HG03196 (cell line): Measurements from ENCODE around the gene OSTC.

Experiments
- ATAC-seq: cut with Tn5 transposase; IDR thresholded peaks from one replicate; pipeline ENCODE4 v1.9.1; 2021; ENCODE audit not compliant: unreplicated experiment

The OSTC gene

GRCh38 chr4:108644237-108644636, 6.2 kb upstream of the OSTC start:
- no peak for ATAC-seq

DNA sequence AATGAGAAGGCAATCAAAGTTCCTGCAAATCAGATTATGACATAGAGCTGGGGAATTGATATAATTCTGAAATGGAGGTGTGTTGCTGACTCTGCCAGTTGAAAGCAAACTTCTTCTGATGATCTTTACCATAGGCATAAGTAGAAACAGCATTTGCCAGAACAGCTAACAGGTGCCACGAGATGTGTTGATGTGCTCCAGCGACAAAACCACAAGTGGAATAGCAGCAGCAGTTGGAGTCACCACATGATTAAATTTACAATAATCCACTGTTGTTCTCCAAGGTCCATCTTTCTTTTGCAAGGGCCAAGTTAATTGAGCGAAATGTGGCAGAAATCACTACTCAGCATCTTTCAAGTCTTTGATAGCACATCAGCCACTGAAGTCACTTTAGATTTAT, 3.7 kb upstream of the OSTC start:
- no peak for ATAC-seq

DNA sequence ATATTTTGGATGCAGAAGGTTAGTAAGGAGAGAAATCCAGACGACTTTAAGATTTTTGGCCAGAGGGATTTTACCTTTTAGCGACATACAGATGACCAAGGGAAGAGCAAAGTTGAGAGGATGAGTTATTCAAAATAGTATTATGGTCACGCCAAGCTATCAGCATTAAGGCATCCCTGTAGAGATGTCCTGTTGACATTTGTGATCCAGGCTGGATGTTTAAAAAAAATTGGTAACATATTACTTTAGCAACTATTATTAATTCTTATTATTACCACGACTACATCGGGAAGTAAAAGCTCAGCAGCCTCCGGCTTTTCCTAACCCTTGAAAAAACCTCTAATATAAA, 562 bp upstream of the OSTC start:
- peak; percentile 15 for ATAC-seq

GRCh38 chr4:108651014-108651791, 804 bp downstream of the OSTC start:
- no peak for ATAC-seq

DNA sequence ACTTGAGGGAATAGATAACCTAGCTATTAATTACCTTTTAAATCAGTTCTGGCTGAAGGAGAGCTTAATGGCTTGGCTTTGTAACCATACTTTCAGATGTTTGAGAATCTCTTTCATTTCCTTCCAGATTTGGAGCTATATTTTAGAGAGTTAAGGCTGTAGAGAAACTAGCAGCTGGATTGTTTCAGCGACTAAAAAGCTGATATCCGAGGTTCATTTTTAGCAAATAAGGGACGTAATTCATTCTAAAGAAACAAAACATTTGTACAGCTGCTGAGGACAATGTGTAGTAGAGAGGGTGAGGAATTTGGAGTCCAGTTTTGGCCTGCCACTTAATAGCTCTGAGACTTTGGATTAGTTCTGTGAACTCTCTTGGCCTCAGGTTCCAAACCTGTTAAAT, 12.2 kb downstream of the OSTC start:
- no peak for ATAC-seq

- ATAC-seq, result no peak
Observed at GRCh38 chr4:108674356-108674977, 24.1 kb downstream of the OSTC start.

DNA sequence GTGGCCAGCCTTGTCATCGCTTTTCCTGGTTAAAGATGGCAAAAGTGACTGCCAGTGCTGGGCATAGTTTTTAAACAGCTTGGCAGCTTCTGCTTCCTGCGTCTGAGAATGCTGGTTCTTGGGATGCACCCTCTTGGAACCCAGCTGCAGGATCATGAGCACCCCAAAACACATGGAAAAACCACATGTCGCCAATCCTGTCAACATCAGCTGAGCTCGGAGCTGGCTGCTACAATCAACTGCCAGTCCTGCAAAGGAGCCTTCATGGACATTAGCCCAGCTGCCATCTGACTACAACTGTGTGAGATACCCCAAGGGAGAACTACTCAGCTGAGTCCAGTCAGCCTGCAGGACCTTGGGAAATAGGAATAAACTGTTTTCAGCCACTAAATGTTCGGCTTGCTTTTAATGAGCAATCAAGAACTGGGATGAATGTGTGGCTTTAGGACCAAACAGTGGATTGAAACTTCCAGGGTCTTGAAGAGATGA, 31.0 kb downstream of the OSTC start:
- no peak for ATAC-seq

DNA sequence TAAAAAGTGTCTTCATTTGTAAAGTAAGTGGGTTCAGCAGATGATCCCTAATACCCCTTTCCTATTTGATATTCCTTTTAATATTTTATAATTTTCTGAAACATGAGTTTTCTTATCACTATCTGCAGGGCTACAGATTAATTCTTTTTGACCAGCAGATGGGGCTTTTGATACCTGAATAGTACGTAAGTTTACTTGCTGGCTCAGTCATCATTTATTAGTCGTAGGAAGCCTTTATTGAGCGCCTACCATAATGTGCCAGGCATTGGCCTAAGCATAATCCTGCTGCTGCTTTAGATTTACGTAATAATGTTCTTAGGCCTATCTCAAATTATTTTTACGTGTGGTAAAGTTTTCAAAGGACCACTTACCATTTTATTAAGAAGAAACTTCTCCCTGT, 33.1 kb downstream of the OSTC start:
- no peak for ATAC-seq

DNA sequence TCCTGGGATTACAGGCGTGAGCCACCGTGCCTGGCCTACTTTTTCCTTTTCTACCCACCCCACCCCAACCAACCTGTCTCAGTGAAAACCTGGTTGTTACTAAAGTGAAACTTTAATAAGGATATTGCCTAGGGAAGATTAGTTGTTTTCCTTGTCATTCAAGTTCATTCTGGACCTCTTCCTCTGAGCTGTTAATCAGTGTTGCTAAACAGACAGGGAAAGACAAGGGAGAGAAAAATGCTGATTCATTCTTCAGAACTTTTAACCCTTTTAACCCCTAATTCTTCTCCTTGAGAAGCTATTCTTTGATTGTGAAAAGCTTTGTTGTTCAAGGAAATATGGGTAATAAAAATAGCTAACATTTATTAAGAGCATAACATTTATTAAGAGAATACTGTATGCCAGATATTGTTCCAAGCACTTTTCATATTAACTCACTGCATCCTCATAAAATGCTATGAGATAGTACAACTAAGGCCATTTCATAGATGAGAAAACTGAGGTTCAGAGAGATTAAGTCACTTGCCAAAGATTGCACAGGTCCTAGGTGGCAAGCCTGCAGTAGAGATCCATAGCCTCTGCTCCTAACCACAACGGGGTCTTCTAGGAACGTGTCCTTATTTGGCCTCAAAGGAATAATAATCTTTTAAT, 34.8 kb downstream of the OSTC start:
- ATAC-seq, result no peak

GRCh38 chr4:108690738-108691137, 40.3 kb downstream of the OSTC start:
- ATAC-seq, result no peak

GRCh38 chr4:108693211-108693610, 42.8 kb downstream of the OSTC start:
- no peak for ATAC-seq

DNA sequence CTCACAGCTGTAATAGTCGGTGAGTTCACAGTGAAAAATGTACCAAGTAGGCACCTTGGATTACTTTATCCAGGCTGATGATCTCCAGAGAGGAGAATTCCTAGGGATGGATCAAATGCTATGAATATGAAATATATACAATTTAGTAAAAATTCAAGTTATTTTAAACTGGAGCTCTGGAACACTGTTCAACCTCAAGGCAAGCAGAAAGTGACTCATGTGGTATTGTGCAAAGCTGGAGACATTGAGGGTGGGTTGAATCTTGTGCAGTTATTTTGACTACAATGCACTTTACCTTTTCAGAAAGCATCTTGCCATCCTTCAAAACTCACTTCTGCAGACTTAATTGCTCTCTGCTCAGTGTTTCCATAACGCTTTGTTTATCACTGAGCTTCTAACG, 43.4 kb downstream of the OSTC start:
- no peak for ATAC-seq

DNA sequence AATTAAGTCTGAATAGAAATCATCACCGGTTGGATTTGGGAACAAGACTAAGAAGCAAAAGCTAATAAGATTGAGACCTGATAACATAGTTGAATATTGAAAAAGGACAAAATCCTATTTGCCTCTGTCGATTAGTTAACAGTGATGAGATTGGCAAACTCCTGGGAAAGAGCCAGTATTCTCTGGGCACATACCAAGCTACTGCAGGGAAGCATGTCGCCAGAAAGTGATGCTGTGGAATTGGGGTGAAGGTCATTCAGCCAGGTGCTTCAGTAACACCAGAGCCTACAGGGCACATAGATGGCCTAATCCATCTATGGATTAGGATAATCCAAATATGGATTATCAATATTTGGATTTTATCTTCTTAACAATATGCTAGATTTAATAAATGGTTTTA, 44.0 kb downstream of the OSTC start:
- no peak for ATAC-seq

- ATAC-seq, result no peak
Observed at GRCh38 chr4:108695062-108695461, 44.7 kb downstream of the OSTC start.

DNA sequence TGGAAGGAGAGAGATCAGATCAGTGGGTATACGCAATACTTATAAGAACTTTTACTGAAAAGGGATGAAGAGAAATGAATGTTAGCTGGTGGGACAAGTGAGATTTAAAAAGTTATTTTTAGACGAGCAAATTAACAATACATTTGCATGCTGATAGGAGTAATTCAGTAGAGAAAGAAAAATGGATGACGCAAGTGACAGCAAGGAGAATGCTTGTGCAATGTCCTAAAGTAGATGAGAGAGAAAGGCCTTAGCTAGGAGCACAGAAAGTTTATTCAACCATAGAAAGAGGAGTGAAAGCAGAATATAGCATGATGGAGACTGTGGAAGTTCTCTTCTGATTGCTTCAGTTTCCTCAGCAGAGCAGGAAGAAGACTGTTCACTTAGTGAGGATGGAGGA, 45.8 kb downstream of the OSTC start:
- no peak for ATAC-seq

DNA sequence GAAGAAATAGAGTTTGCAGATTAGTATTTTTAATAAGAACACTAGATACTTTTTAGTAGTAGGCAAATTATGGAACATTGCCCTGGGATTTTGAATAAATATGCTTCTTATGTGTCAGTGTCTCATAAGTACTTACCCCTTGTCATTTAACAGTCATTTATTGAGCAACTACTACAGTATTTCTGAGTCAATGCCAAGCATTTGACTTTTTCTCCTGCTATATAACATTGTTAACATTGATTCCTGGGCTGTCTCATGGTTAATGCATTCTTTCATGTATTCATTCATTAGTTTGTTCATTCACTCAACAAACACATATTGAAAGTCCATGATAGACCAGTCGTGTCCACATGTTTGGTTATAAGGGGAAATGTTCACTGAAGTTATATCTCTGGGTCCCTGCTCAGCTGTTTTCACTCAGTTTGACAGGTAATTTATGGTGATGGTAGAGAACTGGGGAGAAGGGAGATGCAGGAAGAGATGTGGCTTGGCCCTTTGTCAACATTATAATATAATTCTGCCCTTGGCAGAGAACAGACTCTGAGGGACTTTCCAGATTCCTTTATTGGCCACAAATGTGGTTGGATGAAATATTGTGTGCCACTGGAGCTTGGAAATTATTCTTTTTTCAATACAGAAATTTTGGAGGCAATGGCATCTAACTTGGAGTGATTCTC, 49.8 kb downstream of the OSTC start:
- no peak for ATAC-seq

DNA sequence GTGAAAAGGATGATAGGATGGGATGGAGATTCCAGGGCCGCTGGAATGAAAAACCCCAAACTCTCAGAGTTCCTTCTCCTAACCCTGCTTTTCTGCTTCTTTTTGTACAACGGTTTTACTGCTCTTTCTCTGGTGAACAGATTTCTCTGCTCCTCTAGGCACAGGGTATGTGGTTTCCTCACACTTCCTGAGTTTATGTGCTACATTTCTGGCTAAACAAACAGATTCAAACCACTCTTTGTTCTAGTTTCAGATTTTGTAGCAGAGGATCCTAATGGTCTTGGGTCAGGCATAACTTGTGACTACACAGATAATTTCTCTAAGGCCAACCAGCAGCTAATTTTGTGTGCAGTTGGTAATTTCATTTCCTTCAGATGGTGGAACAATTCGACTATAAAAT, 52.6 kb downstream of the OSTC start:
- no peak for ATAC-seq

- no peak for ATAC-seq
Observed at GRCh38 chr4:108703370-108703769, 53.0 kb downstream of the OSTC start.

DNA sequence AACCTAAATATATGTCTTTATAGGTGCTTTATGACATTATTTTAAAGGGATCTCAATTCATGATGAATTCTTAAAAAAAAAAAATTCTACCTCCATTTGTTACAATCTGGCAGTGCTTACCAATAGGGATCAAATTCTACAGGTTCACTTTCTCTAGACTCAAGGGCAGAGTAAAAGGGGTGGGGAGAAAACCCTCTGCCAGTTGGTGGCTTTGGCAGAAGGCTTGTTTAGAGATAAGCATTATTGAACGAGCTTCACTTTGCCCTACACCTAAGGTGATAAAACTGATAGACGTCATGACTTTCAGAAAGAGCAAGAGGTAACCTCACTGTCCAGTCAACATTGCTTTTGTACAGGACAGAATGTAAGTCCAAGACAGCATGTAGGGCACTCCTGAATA, 53.6 kb downstream of the OSTC start:
- no peak for ATAC-seq

DNA sequence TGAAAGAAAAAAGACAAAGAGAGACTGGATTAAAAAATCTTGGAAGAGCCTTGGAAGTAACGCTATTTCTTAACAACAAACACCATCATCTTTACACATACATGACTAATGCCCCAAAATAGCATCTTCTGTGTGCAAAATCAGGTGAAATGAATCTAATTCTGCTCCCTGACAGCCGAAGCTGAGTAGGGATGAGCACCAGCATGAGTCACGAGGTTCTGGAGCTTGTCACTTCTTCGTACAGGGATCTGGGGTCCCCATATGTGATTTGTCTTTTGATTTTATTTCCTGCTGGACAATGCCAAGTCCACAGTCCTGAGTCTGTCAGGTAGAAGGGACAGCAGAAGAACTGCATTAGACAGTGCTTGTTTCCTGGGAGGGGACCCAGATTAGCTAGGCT, 55.9 kb downstream of the OSTC start:
- no peak for ATAC-seq

GRCh38 chr4:108709234-108709633, 58.8 kb downstream of the OSTC start:
- no peak for ATAC-seq

GRCh38 chr4:108709722-108710121, 59.3 kb downstream of the OSTC start:
- no peak for ATAC-seq
